ENCODE measurements around the gene HIRA.
"Not testable (repeated sequence)": the region's sequence is repeated elsewhere in the genome, so short reads cannot be mapped to it uniquely, and the experiment has no call there.

HIRA gene

DNA sequence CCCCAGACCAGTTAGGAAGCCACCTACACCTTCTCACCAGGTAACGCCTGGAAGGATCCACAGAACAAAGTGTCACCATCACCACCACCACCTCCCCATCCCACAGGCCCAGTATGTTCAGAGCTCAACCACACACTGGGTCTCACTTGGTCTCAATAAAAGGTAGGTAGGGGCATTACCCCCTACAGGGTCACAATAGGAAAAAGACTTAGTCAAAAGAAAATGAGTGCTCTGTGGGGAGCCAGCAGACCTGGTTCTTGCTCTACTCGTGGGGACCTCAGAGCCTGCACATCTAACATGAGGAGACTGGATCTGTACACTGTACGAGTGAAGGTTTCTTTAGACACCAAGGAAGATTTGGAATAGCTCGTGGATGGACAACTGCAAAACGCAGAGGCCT, 49.3 kb downstream of the HIRA start:
- DNase-seq = no peak

DNA sequence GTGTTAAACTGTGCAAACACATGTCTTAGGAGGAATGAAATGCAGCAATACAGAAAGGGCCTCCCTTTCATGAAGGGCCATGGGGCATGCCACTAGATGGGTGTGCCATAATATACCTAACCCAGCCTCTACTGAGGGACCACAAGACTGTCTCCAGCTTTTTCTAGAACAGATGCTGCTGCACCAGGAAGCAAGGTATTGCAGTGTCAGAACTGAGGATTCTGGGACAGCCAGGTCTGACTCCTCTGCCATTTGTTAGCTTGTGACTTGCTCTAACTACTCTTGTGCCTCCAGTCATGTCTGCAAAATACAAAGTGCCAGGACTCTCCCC, 53.2 kb downstream of the HIRA start:
- DNase-seq = no peak

DNA sequence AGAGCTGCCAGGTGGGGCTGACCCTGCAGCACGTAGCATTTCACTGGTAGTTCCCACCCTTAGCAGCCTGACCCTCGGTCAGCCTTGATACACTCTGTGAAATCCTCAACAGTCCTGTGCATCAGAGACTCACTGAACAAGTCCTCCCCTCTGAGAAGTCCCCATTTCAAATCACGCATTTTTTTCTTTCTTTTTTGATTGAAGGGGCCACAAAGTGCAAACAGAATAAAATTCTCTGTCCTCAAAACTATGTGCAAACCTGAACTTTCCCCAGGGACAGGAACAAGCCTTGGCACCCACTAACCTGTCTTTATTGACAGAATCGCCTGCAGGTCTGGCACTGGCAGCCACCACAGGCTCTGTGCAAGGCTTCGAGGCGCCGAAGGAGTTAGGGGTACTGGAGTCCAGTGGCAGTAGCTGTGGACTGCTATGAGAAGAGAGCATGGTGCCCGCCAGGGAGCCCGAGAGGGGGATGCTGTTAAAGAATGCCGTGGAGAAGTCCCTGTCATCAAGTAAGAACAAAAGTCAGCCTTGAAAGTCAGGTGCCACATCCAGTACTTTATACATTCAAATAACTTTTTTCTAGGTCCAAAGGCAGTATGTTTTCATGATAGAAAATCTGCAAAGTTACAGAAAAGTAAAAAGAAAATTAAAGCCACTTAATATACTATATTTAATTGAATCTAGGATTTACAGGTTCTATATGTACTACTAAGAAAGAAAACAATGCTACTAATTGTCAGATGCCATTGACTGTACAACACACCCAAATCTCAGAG, 53.8 kb downstream of the HIRA start:
- no peak for DNase-seq

DNA sequence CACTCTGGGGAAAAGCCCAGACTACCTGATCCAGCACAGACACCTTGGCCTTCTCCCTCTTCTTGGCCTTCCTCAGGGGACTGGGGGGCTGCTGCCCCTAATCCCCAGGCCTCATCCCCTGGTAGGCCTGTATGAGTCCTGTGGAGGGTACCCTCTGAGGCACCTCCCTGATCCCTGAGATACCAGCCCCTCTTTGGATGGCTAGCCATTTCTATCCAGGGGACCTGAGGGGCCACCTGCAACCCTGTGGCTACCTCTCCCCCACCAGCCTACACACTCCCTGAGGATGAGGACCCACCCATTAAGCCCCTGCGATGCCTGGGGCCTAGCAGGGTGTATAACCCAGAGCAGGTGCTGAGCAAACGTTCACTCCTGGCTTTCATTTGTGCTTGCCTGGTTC, 54.6 kb downstream of the HIRA start:
- DNase-seq = no peak

- DNase-seq = no peak
These were observed 55.3 kb downstream of the HIRA start for GRCh38 chr22:19376247-19376646.

GRCh38 chr22:19375435-19375834, 56.1 kb downstream of the HIRA start:
- no peak for DNase-seq

- no peak for DNase-seq
These were observed 57.1 kb downstream of the HIRA start for GRCh38 chr22:19374410-19374809.

DNA sequence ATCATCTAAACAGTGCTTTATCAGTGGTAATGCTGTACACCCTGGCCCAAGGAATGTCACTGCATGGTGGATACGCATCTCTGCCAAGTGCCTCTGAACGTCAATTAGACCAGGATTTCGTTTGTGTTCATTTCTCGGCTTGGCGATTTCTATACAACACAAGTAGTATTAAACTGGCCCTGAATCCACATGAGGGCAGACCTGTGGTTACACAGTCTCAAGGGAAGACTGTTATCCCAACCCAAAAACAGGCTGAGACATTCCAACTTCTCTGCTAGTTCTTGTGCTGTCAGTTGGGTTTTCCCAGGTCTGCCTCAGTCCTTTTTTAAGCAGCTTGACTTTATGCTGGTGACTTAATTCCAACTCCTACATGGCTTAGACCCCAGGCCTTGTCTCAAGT, 58.1 kb downstream of the HIRA start:
- no peak for DNase-seq

DNA sequence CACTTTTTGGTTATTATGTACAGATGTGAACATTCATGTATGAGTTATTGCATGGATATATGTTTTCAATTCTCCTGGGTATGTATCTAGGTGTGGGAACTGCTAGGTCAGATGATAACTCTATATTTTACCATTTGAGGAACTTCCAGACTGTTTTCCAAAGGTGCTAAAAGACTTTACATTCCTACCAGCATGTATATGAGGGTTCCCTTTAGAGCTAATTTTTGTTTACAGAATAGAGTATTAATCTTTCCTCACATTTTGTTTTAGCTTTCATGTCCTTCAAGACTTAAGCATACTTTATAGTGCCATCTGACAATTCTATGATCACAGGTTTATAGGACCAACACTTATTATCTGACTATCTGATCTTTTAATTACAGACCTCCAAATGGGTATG, 59.6 kb downstream of the HIRA start:
- no peak for DNase-seq

DNA sequence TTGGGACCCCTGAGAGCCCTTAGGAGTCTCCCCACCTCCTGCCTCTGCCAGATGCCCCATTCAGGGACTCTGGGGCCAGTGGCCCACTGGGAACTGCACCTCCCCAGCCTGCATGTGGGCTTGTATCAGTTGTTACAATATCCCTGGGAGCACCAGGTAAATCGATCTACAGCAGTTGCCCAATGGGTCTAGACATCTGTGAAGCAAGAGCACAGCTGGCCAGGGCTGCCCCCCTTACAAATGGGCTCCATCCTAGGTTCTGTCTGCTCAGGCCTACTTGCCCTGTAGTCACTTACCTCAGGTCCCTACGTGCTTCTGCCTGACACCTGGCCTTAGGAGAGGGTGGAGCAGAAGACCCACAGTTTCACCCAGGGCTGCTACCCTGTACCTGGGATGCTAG, 62.7 kb downstream of the HIRA start:
- DNase-seq = no peak

DNA sequence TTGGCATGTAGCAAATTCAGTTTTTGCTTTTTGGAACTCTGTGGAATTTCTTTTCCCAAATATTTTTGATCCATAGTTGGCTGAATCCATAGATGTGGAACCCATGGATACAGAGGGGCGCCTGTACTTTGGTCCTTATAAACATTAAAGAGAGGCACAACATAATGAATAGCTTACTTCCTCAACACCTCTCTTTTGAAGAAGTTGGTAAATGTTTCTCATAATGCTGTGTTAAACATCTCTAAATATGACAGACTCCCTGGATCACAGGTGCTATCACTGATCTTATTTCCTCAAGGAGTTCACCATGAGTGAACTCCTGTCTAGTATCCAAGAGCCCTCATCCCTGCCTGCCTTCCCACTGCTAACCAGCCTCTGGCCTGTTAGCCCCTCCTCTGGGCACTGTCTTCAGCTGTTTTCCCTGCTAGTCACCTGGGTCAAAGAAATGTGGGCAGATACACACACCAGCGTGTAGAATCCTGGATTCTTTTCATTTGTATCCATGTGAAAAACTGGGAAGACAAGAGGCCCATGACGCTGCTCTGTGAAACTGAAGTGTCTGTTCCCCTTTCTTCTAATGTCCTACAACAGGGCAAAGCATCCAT, 63.7 kb downstream of the HIRA start:
- DNase-seq = no peak

- DNase-seq = not testable (repeated sequence)
These were observed 68.0 kb downstream of the HIRA start for GRCh38 chr22:19363541-19363940.

DNA sequence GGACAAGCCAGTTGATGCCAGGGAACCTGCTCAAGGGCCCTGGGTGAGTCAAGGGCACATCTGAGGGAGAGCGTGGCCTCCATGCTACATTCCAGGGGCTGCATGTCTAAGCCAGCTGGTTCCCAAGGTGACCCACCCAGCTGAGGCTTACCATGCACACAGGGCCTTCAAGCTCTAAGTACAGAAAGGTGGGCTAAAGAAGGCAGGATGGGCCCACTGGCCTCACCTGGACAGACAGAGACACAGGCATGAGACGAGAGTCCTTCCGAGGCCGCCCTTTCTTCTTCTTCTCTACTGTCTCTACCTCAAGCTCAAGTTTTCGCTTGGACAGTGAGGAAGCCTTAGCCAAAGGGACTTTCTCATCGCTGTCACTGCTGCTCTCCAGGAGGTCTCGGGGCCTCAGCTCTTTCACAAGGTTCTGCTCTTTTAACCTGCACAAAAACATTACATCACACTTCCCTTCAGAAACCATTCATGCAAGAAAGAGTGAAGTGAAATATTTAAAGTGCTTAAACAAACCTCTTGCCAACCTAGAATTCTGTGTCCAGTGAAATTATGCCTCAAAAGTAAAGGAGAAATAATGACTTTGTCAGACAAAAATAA, 69.9 kb downstream of the HIRA start:
- DNase-seq = no peak

GRCh38 chr22:19360862-19361261, 70.7 kb downstream of the HIRA start:
- no peak for DNase-seq

DNA sequence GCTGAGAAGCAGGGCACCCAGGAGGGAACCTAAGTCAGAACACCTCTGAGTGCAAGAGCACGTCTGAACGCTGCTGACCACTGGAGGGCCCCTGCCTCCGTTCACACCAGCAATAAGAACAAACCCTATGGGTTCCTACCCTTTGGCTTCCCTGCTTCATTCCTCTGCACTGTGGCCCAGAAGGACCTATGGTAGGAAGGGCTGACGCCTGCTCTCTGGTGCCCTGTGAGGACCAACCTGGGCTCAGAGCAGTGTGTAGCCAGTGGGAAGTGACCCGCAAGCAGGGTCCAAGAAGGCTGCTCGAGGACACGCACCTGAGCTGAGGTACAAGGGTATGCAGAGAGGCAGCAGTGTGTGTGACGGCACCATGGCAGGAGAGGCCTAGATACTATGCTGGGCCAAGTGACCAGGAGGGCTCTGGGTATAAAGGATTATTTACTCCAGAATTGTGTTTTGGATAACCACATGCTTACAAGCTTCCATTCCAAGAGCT, 71.2 kb downstream of the HIRA start:
- DNase-seq = no peak

- no peak for DNase-seq
These were observed 71.8 kb downstream of the HIRA start for GRCh38 chr22:19359554-19360299.

- no peak for DNase-seq
These were observed 72.6 kb downstream of the HIRA start for GRCh38 chr22:19358703-19359553.

DNA sequence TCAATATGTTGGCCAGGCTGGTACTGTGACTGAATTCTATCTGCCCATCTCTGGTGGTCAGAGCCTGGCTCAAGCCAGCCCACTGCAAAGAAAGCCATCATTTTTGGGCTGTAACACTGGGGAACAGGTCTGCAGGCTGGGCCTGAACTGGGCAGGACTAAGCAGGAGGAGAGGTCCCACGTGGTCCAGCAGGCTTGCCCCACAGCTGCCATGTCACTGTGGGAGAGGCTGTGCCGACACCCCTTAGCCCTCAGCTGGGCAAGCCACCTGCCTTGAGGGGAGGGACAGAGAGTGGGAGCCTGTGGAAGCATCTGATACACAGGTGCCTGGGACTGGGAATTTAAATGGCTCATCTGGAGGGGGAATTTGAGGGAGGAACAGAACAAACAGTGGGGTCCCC, 73.3 kb downstream of the HIRA start:
- no peak for DNase-seq

- no peak for DNase-seq
These were observed 74.0 kb downstream of the HIRA start for GRCh38 chr22:19357270-19358105.

- no peak for DNase-seq
These were observed 74.7 kb downstream of the HIRA start for GRCh38 chr22:19356708-19357269.

GRCh38 chr22:19355413-19356157, 75.9 kb downstream of the HIRA start:
- DNase-seq = no peak
